HCT116 (cell line): ENCODE data around the gene CACNA1C.

Experiments
- CEBPB ChIP-seq: IDR thresholded peaks from 2 replicates; pipeline ENCODE4 v1.6.1; 2012; ENCODE audit warnings: low read depth
- ELF1 ChIP-seq: IDR thresholded peaks from 2 replicates; pipeline ENCODE4 v1.6.1; 2012; ENCODE audit warnings: low read depth, borderline replicate concordance
- EZH2 ChIP-seq: fragments of 200-600 bp; sonication (generic); IDR thresholded peaks from 2 replicates; pipeline ENCODE4 v1.6.1; 2017; ENCODE audit warnings: antibody characterized with exemption, mixed run types
- SIN3A ChIP-seq: IDR thresholded peaks from 2 replicates; pipeline ENCODE4 v1.6.1; 2012; ENCODE audit warnings: low read depth
- SRF ChIP-seq: IDR thresholded peaks from 2 replicates; pipeline ENCODE4 v1.6.1; 2012; ENCODE audit warnings: low read depth
- TCF7L2 ChIP-seq: IDR thresholded peaks from 2 replicates; pipeline ENCODE4 v1.7.0; 2011; ENCODE audit warnings: borderline replicate concordance, inconsistent platforms; ENCODE audit not compliant: insufficient read depth, insufficient read length; ENCODE audit errors: extremely low read depth
- TF ChIP-seq, protein P1 (sequence below), 3 experiments: fragments of 200-600 bp in 1 of 3; sonication (generic) in 1 of 3; IDR thresholded peaks in 2 of 3; conservative IDR thresholded peaks in 1 of 3; 2 replicates each; pipeline ENCODE4 v1.5.1; 2012 to 2017; ENCODE audit warnings: low read depth in 2 of 3, low read length in 2 of 3, antibody characterized with exemption in 1 of 3, borderline replicate concordance in 1 of 3, control low read depth in 1 of 3, mild to moderate bottlenecking in 1 of 3, mixed read lengths in 1 of 3, mixed run types in 1 of 3, moderate library complexity in 1 of 3; ENCODE audit not compliant: insufficient read depth in 1 of 3
- TF ChIP-seq, protein P2 (sequence below): IDR thresholded peaks from 2 replicates; pipeline ENCODE4 v1.6.1; 2012; ENCODE audit warnings: low read depth

DNA sequence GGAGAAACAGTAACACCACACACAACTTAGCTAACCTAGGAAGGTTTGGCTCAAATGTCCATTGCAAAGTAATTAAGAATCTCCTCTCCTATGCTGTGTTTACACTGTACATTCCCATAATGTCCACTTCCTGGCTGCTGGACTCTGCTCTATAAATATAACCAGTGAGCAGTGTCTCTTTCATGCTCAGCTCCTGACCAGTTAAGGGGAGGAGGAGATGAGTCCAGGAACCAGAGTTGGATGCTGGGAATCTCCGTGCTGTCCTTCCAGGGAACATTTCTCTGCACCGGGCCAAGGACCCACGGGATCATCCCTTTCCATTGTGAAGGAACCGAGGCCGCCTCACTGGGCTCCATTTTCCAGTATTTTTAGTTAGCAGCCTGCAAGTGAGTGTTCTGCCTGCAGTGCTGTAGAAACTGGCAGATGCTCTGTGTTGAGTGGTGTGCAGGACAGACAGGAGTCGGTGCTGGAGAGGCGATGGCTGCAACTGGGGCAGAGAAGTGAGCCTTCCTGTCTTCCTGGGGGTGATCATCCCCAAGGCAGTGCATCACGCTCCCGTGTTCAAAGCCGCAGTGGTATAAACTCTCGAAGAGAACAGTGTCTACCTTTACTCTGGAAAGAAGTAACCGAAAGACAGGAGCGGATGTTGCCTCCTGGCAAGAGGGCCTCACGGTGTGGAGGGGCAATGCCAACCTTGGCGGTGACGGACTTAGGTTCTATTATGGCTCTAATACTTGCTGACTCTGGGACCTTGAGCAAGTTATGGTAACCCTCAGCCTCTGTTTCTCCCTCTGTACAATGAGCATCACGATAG lies 195.5 kb downstream of the CACNA1C start:
- TF ChIP-seq, protein P1, sequence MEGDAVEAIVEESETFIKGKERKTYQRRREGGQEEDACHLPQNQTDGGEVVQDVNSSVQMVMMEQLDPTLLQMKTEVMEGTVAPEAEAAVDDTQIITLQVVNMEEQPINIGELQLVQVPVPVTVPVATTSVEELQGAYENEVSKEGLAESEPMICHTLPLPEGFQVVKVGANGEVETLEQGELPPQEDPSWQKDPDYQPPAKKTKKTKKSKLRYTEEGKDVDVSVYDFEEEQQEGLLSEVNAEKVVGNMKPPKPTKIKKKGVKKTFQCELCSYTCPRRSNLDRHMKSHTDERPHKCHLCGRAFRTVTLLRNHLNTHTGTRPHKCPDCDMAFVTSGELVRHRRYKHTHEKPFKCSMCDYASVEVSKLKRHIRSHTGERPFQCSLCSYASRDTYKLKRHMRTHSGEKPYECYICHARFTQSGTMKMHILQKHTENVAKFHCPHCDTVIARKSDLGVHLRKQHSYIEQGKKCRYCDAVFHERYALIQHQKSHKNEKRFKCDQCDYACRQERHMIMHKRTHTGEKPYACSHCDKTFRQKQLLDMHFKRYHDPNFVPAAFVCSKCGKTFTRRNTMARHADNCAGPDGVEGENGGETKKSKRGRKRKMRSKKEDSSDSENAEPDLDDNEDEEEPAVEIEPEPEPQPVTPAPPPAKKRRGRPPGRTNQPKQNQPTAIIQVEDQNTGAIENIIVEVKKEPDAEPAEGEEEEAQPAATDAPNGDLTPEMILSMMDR (IDR thresholded peaks at IDR 0.05 in 2 of 3, conservative IDR thresholded peaks at IDR 0.05 in 1 of 3; ENCODE audit: borderline replicate concordance in 1 of 3, insufficient read depth in 1 of 3, low read depth in 2 of 3, low read length in 2 of 3): no peak
- TF ChIP-seq CEBPB (no peak), SIN3A (no peak), TCF7L2 (no peak), ELF1 (no peak), SRF (no peak), EZH2 (no peak)
- TF ChIP-seq, protein P2, sequence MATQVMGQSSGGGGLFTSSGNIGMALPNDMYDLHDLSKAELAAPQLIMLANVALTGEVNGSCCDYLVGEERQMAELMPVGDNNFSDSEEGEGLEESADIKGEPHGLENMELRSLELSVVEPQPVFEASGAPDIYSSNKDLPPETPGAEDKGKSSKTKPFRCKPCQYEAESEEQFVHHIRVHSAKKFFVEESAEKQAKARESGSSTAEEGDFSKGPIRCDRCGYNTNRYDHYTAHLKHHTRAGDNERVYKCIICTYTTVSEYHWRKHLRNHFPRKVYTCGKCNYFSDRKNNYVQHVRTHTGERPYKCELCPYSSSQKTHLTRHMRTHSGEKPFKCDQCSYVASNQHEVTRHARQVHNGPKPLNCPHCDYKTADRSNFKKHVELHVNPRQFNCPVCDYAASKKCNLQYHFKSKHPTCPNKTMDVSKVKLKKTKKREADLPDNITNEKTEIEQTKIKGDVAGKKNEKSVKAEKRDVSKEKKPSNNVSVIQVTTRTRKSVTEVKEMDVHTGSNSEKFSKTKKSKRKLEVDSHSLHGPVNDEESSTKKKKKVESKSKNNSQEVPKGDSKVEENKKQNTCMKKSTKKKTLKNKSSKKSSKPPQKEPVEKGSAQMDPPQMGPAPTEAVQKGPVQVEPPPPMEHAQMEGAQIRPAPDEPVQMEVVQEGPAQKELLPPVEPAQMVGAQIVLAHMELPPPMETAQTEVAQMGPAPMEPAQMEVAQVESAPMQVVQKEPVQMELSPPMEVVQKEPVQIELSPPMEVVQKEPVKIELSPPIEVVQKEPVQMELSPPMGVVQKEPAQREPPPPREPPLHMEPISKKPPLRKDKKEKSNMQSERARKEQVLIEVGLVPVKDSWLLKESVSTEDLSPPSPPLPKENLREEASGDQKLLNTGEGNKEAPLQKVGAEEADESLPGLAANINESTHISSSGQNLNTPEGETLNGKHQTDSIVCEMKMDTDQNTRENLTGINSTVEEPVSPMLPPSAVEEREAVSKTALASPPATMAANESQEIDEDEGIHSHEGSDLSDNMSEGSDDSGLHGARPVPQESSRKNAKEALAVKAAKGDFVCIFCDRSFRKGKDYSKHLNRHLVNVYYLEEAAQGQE: no peak
